SK-N-SH treated with all-trans-retinoic acid at 6 μM for 48 hours (cell line): Measurements from ENCODE around the gene MIDN.

Source experiments
- ATAC-seq: fragments of 200-7000 bp; cut with Tn5 transposase; 3 replicates; pipeline ENCODE4 v1.9.1; 2020; ENCODE audit warnings: mild to moderate bottlenecking, moderate library complexity
- BACH2 ChIP-seq: fragments of 250-450 bp; sonication (Bioruptor Pico); IDR thresholded peaks from 2 replicates; pipeline ENCODE4 v1.9.0; 2021; ENCODE audit warnings: mild to moderate bottlenecking, borderline replicate concordance
- CREB5 ChIP-seq: fragments of 250-450 bp; sonication (Bioruptor Pico); IDR thresholded peaks from 2 replicates; pipeline ENCODE4 v1.5.1; 2020; ENCODE audit warnings: low read depth, mild to moderate bottlenecking, moderate library complexity
- CSDC2 ChIP-seq: fragments of 250-450 bp; sonication (Bioruptor Pico); IDR thresholded peaks from 2 replicates; pipeline ENCODE4 v1.5.0; 2020; ENCODE audit warnings: mild to moderate bottlenecking, moderate library complexity
- ESRRG ChIP-seq: fragments of 250-450 bp; sonication (Bioruptor Pico); IDR thresholded peaks from 2 replicates; pipeline ENCODE4 v1.6.1; 2021; ENCODE audit warnings: mild to moderate bottlenecking
- GLIS3 ChIP-seq: fragments of 250-450 bp; sonication (Bioruptor Pico); IDR thresholded peaks from 2 replicates; pipeline ENCODE4 v1.5.0; 2020; ENCODE audit warnings: mild to moderate bottlenecking, moderate library complexity
- ISL1 ChIP-seq: fragments of 250-450 bp; sonication (Bioruptor Pico); IDR thresholded peaks from 2 replicates; pipeline ENCODE4 v2.1.2; 2022; ENCODE audit warnings: mild to moderate bottlenecking, moderate library complexity
- OSR1 ChIP-seq: fragments of 250-450 bp; sonication (Bioruptor Pico); IDR thresholded peaks from 2 replicates; pipeline ENCODE4 v1.8.0; 2022; ENCODE audit warnings: moderate library complexity, mild to moderate bottlenecking, inconsistent platforms
- POU6F1 ChIP-seq: fragments of 250-450 bp; sonication (Bioruptor Pico); IDR thresholded peaks from 2 replicates; pipeline ENCODE4 v1.8.0; 2021; ENCODE audit warnings: low read depth, mild to moderate bottlenecking, moderate library complexity, borderline replicate concordance
- RARB ChIP-seq: fragments of 250-450 bp; sonication (Bioruptor Pico); IDR thresholded peaks from 2 replicates; pipeline ENCODE4 v1.8.0; 2021; ENCODE audit warnings: mild to moderate bottlenecking, moderate library complexity
- SNAI2 ChIP-seq: fragments of 250-450 bp; sonication (Bioruptor Pico); IDR thresholded peaks from 2 replicates; pipeline ENCODE4 v1.5.0; 2020; ENCODE audit warnings: mild to moderate bottlenecking, moderate library complexity
- TOX ChIP-seq: fragments of 250-450 bp; sonication (Bioruptor Pico); IDR thresholded peaks from 2 replicates; pipeline ENCODE4 v1.8.0; 2021; ENCODE audit warnings: mild to moderate bottlenecking, moderate library complexity, borderline replicate concordance
- ZC3H10 ChIP-seq: fragments of 250-450 bp; sonication (Bioruptor Pico); IDR thresholded peaks from 2 replicates; pipeline ENCODE4 v1.5.1; 2021; ENCODE audit warnings: mild to moderate bottlenecking, moderate library complexity
- ZNF565 ChIP-seq: fragments of 450-650 bp; formaldehyde crosslinking; conservative IDR thresholded peaks from 2 replicates; pipeline ENCODE4 v1.5.0; 2020; ENCODE audit warnings: low read depth, mild to moderate bottlenecking, moderate library complexity
- ZNF70 ChIP-seq: fragments of 450-650 bp; formaldehyde crosslinking; IDR thresholded peaks from 2 replicates; pipeline ENCODE4 v1.5.0; 2020; ENCODE audit warnings: mild to moderate bottlenecking, moderate library complexity
- ZNF8 ChIP-seq: fragments of 450-650 bp; formaldehyde crosslinking; IDR thresholded peaks from 2 replicates; pipeline ENCODE4 v1.5.0; 2020; ENCODE audit warnings: mild to moderate bottlenecking, moderate library complexity
- TF ChIP-seq, protein P1 (sequence below): fragments of 250-450 bp; sonication (Bioruptor Pico); IDR thresholded peaks from 2 replicates; pipeline ENCODE4 v1.5.0; 2020; ENCODE audit warnings: mild to moderate bottlenecking, moderate library complexity
- TF ChIP-seq, protein P2 (sequence below): fragments of 250-450 bp; sonication (Bioruptor Pico); IDR thresholded peaks from 2 replicates; pipeline ENCODE4 v1.8.0; 2020; ENCODE audit warnings: mild to moderate bottlenecking, moderate library complexity, borderline replicate concordance
- TF ChIP-seq, protein P3 (sequence below): fragments of 250-450 bp; sonication (Bioruptor Pico); IDR thresholded peaks from 2 replicates; pipeline ENCODE4 v1.5.1; 2021; ENCODE audit warnings: mild to moderate bottlenecking, moderate library complexity

MIDN gene

GRCh38 chr19:1216756-1217155, 31.6 kb upstream of the MIDN start:
- TF ChIP-seq SNAI2 (CRISPR knock-in tag) = no peak
- no peak for TF ChIP-seq TOX (CRISPR knock-in tag)
- TF ChIP-seq, protein P1, sequence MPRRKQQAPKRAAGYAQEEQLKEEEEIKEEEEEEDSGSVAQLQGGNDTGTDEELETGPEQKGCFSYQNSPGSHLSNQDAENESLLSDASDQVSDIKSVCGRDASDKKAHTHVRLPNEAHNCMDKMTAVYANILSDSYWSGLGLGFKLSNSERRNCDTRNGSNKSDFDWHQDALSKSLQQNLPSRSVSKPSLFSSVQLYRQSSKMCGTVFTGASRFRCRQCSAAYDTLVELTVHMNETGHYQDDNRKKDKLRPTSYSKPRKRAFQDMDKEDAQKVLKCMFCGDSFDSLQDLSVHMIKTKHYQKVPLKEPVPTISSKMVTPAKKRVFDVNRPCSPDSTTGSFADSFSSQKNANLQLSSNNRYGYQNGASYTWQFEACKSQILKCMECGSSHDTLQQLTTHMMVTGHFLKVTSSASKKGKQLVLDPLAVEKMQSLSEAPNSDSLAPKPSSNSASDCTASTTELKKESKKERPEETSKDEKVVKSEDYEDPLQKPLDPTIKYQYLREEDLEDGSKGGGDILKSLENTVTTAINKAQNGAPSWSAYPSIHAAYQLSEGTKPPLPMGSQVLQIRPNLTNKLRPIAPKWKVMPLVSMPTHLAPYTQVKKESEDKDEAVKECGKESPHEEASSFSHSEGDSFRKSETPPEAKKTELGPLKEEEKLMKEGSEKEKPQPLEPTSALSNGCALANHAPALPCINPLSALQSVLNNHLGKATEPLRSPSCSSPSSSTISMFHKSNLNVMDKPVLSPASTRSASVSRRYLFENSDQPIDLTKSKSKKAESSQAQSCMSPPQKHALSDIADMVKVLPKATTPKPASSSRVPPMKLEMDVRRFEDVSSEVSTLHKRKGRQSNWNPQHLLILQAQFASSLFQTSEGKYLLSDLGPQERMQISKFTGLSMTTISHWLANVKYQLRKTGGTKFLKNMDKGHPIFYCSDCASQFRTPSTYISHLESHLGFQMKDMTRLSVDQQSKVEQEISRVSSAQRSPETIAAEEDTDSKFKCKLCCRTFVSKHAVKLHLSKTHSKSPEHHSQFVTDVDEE (CRISPR knock-in tag) = no peak
- ATAC-seq = no peak

DNA sequence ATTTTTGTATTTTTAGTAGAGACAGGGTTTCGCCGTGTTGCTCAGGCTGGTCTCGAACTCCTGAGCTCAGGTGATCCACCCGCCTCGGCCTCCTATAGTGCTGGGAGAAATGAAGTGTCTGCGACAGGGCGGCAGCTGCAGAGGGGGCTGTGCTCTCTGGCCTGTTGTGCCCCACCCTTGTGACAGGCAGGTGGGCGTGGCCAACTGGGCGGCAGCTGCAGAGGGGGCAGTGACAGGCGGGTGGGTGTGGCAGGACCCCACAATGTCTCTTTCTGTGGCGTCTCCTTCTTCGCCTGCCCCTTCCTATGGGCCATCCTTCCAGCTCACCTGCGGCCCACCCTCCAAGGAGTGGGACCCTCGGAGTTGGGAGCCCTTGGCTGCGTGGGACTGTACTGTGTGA, 31.0 kb upstream of the MIDN start:
- TF ChIP-seq ZNF565 (CRISPR knock-in tag) (no peak), ISL1 (CRISPR knock-in tag) (no peak)
- TF ChIP-seq, protein P2, sequence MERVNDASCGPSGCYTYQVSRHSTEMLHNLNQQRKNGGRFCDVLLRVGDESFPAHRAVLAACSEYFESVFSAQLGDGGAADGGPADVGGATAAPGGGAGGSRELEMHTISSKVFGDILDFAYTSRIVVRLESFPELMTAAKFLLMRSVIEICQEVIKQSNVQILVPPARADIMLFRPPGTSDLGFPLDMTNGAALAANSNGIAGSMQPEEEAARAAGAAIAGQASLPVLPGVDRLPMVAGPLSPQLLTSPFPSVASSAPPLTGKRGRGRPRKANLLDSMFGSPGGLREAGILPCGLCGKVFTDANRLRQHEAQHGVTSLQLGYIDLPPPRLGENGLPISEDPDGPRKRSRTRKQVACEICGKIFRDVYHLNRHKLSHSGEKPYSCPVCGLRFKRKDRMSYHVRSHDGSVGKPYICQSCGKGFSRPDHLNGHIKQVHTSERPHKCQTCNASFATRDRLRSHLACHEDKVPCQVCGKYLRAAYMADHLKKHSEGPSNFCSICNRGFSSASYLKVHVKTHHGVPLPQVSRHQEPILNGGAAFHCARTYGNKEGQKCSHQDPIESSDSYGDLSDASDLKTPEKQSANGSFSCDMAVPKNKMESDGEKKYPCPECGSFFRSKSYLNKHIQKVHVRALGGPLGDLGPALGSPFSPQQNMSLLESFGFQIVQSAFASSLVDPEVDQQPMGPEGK (CRISPR knock-in tag) = no peak
- no peak for ATAC-seq

- TF ChIP-seq CSDC2 (no peak), TOX (CRISPR knock-in tag) (no peak), SNAI2 (CRISPR knock-in tag) (no peak), ZC3H10 (CRISPR knock-in tag) (no peak), ZNF8 (CRISPR knock-in tag) (no peak), ESRRG (CRISPR knock-in tag) (no peak), ZNF565 (CRISPR knock-in tag) (no peak), ZNF70 (CRISPR knock-in tag) (no peak), RARB (CRISPR knock-in tag) (no peak), GLIS3 (CRISPR knock-in tag) (no peak), CREB5 (CRISPR knock-in tag) (no peak), OSR1 (CRISPR knock-in tag) (no peak), BACH2 (CRISPR knock-in tag) (no peak), POU6F1 (CRISPR knock-in tag) (no peak)
- TF ChIP-seq, protein P3, sequence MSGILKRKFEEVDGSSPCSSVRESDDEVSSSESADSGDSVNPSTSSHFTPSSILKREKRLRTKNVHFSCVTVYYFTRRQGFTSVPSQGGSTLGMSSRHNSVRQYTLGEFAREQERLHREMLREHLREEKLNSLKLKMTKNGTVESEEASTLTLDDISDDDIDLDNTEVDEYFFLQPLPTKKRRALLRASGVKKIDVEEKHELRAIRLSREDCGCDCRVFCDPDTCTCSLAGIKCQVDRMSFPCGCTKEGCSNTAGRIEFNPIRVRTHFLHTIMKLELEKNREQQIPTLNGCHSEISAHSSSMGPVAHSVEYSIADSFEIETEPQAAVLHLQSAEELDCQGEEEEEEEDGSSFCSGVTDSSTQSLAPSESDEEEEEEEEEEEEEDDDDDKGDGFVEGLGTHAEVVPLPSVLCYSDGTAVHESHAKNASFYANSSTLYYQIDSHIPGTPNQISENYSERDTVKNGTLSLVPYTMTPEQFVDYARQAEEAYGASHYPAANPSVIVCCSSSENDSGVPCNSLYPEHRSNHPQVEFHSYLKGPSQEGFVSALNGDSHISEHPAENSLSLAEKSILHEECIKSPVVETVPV (CRISPR knock-in tag) = no peak
- TF ChIP-seq, protein P1 (CRISPR knock-in tag) = no peak
- TF ChIP-seq, protein P2 (CRISPR knock-in tag) = no peak
- no peak for ATAC-seq
Measured at GRCh38 chr19:1218751-1219567, 29.4 kb upstream of the MIDN start.
